HCT116 (cell line): ENCODE measurements around the gene U2AF1L4. TPM values are rescaled to one million over a fixed set of nuclear protein-coding genes. Genes with fewer than 3 reads are reported as not detected.

ENCODE experiments used
- ATAC-seq: fragments of 200-7000 bp; cut with Tn5 transposase; 2 replicates; pipeline ENCODE4 v1.9.1; 2020; ENCODE audit warnings: mild to moderate bottlenecking, moderate library complexity
- BruUV-seq: library from RNA; stranded (reverse); fragments of 400-500 nt; replicated peaks from 2 replicates; lab custom pipeline; 2021; lab: Mats Ljungman, UMichigan
- CTCF ChIA-PET: fragments of 300-600 bp; sonication (Branson Sonifier 250); formaldehyde crosslinking; loops from one replicate; lab custom pipeline; 2021; ENCODE audit warnings: antibody characterized with exemption; lab: Charles Lee
- POLR2A ChIA-PET: fragments of 300-600, 350-600 bp; sonication (Branson Sonifier 250); formaldehyde crosslinking; loops from one replicate; lab custom pipeline; 2021; ENCODE audit warnings: antibody characterized with exemption; lab: Charles Lee
- RAD21 ChIA-PET, 2 experiments: fragments of 300-600 bp; sonication (Branson Sonifier 250); formaldehyde crosslinking; loops; one replicate each; lab custom pipeline; 2023; ENCODE audit warnings: low total read pairs in 2 of 2; ENCODE audit not compliant: uncharacterized antibody in 2 of 2, unreplicated experiment in 2 of 2, low non-redundant PET in 1 of 2; lab: Charles Lee
- DNase-seq: peaks from one replicate; pipeline ENCODE4 v3.0.0-alpha.2; 2010; ENCODE audit warnings: low read depth, low spot score
- H2AFZ ChIP-seq: fragments of 200-600 bp; shearing (Covaris generic), sonication (generic); 2 replicates; pipeline ENCODE4 v1.6.1; 2017; ENCODE audit warnings: low read depth, mixed run types, mixed read lengths, antibody characterized with exemption, low read length; ENCODE audit not compliant: poor library complexity, severe bottlenecking
- H3K27ac ChIP-seq: 2 replicates; pipeline ENCODE4 v1.5.1; 2012; ENCODE audit warnings: low read depth, low read length
- H3K27me3 ChIP-seq: fragments of 200-600 bp; sonication (generic); 2 replicates; pipeline ENCODE4 v1.6.1; 2016; ENCODE audit warnings: mixed run types, low read length, mixed read lengths; ENCODE audit not compliant: insufficient read depth
- H3K36me3 ChIP-seq, 2 experiments: fragments of 200-500 bp in 1 of 2; fragments of 200-600 bp in 1 of 2; sonication (Bioruptor generic) in 1 of 2; sonication (generic) in 1 of 2; 2 replicates each; pipeline versions ENCODE4 v1.5.1 to v1.6.1; 2014 to 2016; ENCODE audit warnings: low read length in 2 of 2, inconsistent platforms in 1 of 2, mixed read lengths in 1 of 2, mixed run types in 1 of 2; ENCODE audit not compliant: insufficient read depth in 2 of 2, control insufficient read depth in 1 of 2
- H3K4me1 ChIP-seq, 2 experiments: fragments of 200-600 bp in 1 of 2; sonication (generic) in 1 of 2; 2 replicates each; pipeline versions ENCODE4 v1.5.1 to v1.6.1; 2012 to 2017; ENCODE audit warnings: low read length in 2 of 2, inconsistent platforms in 1 of 2, mild to moderate bottlenecking in 1 of 2, mixed read lengths in 1 of 2, mixed run types in 1 of 2, moderate library complexity in 1 of 2; ENCODE audit not compliant: insufficient read depth in 2 of 2, control insufficient read depth in 1 of 2
- H3K4me2 ChIP-seq: fragments of 200-600 bp; sonication (generic); 2 replicates; pipeline ENCODE4 v1.6.1; 2017; ENCODE audit warnings: mixed run types, low read length, mixed read lengths
- H3K4me3 ChIP-seq, 2 experiments: fragments of 200-600 bp in 1 of 2; sonication (generic) in 1 of 2; replicated peaks in 1 of 2; 2 replicates each; pipeline ENCODE4 v1.5.1; 2011 to 2016; ENCODE audit warnings: low read length in 2 of 2, control low read depth in 1 of 2, low read depth in 1 of 2, mild to moderate bottlenecking in 1 of 2, mixed read lengths in 1 of 2, mixed run types in 1 of 2
- H3K79me2 ChIP-seq: fragments of 200-600 bp; sonication (generic); 2 replicates; pipeline ENCODE4 v1.6.1; 2017; ENCODE audit warnings: mild to moderate bottlenecking, mixed run types, low read length, moderate library complexity, mixed read lengths; ENCODE audit not compliant: insufficient read depth
- H3K9ac ChIP-seq: fragments of 200-600 bp; sonication (generic); 2 replicates; pipeline ENCODE4 v1.6.1; 2016; ENCODE audit warnings: low read length, mixed read lengths
- H3K9me2 ChIP-seq: fragments of 200-600 bp; sonication (generic), shearing (Covaris generic); 2 replicates; pipeline ENCODE4 v1.6.1; 2017; ENCODE audit warnings: mixed run types, mild to moderate bottlenecking, moderate library complexity; ENCODE audit not compliant: insufficient read depth
- H3K9me3 ChIP-seq, 2 experiments: fragments of 200-500 bp in 1 of 2; fragments of 200-600 bp in 1 of 2; sonication (Bioruptor generic) in 1 of 2; sonication (generic) in 1 of 2; 2 replicates each; pipeline ENCODE4 v1.6.1; 2014 to 2017; ENCODE audit warnings: low read length in 2 of 2, mixed read lengths in 2 of 2, inconsistent platforms in 1 of 2, low read depth in 1 of 2, mild to moderate bottlenecking in 1 of 2, mixed run types in 1 of 2, moderate library complexity in 1 of 2; ENCODE audit not compliant: control insufficient read depth in 1 of 2, insufficient read depth in 1 of 2
- H4K20me1 ChIP-seq: fragments of 200-600 bp; sonication (generic), shearing (Covaris generic); 2 replicates; pipeline ENCODE4 v1.6.1; 2017; ENCODE audit warnings: mixed run types, mild to moderate bottlenecking, moderate library complexity; ENCODE audit not compliant: insufficient read depth
- CEBPB ChIP-seq: IDR thresholded peaks from 2 replicates; pipeline ENCODE4 v1.6.1; 2012; ENCODE audit warnings: low read depth
- EGR1 ChIP-seq: IDR thresholded peaks from 2 replicates; pipeline ENCODE4 v1.6.1; 2012; ENCODE audit warnings: low read depth
- EZH2phosphoT487 ChIP-seq: fragments of 200-600 bp; IDR thresholded peaks from 2 replicates; pipeline ENCODE4 v1.6.1; 2018; ENCODE audit warnings: antibody characterized with exemption, borderline replicate concordance
- FOSL1 ChIP-seq: IDR thresholded peaks from 2 replicates; pipeline ENCODE4 v1.6.1; 2012; ENCODE audit warnings: low read depth
- JUND ChIP-seq: IDR thresholded peaks from 2 replicates; pipeline ENCODE4 v1.6.1; 2012
- POLR2A ChIP-seq: IDR thresholded peaks from 2 replicates; pipeline ENCODE4 v1.7.0; 2011; ENCODE audit warnings: borderline replicate concordance; ENCODE audit not compliant: insufficient read depth, insufficient read length; ENCODE audit errors: extremely low read depth
- POLR2AphosphoS5 ChIP-seq: IDR thresholded peaks from 2 replicates; pipeline ENCODE4 v1.6.1; 2011; ENCODE audit warnings: mild to moderate bottlenecking, low read depth, low read length, moderate library complexity
- RAD21 ChIP-seq: IDR thresholded peaks from 2 replicates; pipeline ENCODE4 v1.6.1; 2012; ENCODE audit warnings: low read depth, mild to moderate bottlenecking
- SIN3A ChIP-seq: IDR thresholded peaks from 2 replicates; pipeline ENCODE4 v1.6.1; 2012; ENCODE audit warnings: low read depth
- SP1 ChIP-seq: IDR thresholded peaks from 2 replicates; pipeline ENCODE4 v1.6.1; 2012; ENCODE audit warnings: low read depth
- TCF7L2 ChIP-seq: IDR thresholded peaks from 2 replicates; pipeline ENCODE4 v1.7.0; 2011; ENCODE audit warnings: borderline replicate concordance, inconsistent platforms; ENCODE audit not compliant: insufficient read depth, insufficient read length; ENCODE audit errors: extremely low read depth
- intact Hi-C: fragments of 100-400 bp; cut with micrococcal nuclease; formaldehyde crosslinking; loops from 2 replicates; pipeline ENCODE4 v1.10.0; 2022
- total RNA-seq: library from RNA; stranded (reverse); gene quantifications from one replicate; pipeline ENCODE4 v1.2.1, GENCODE V29; 2021; ENCODE audit not compliant: unreplicated experiment
- TF ChIP-seq, protein P1 (sequence below): IDR thresholded peaks from 2 replicates; pipeline ENCODE4 v1.6.1; 2011; ENCODE audit warnings: mild to moderate bottlenecking, low read length, moderate library complexity; ENCODE audit not compliant: insufficient replicate concordance; ENCODE audit errors: extremely low read depth
- TF ChIP-seq, protein P2 (sequence below): IDR thresholded peaks from 2 replicates; pipeline ENCODE4 v1.6.1; 2012
- TF ChIP-seq, protein P3 (sequence below): IDR thresholded peaks from 2 replicates; pipeline ENCODE4 v1.6.1; 2012

The U2AF1L4 gene
- total RNA-seq, 1 experiment from 2014 or later = 15.6 TPM

- no peak within 1 kb of the TSS for H2AFZ ChIP-seq
- ATAC-seq = no peak
- no TSS peak for BruUV-seq
- H3K9ac ChIP-seq = no peak within 1 kb of the TSS
- RAD21 ChIA-PET = no interaction called here
- H3K4me1 ChIP-seq = peaks cover 0 to 10% of the 10 kb centered on the region in 2 experiments; a peak in 2 of 4 replicates
- no peak within 1 kb of the TSS for H3K27ac ChIP-seq
- DNase-seq = no peak
- H3K4me2 ChIP-seq = no peak within 1 kb of the TSS
- no peaks in the 10 kb centered on the region for H3K9me2 ChIP-seq
- TF ChIP-seq, protein P1, sequence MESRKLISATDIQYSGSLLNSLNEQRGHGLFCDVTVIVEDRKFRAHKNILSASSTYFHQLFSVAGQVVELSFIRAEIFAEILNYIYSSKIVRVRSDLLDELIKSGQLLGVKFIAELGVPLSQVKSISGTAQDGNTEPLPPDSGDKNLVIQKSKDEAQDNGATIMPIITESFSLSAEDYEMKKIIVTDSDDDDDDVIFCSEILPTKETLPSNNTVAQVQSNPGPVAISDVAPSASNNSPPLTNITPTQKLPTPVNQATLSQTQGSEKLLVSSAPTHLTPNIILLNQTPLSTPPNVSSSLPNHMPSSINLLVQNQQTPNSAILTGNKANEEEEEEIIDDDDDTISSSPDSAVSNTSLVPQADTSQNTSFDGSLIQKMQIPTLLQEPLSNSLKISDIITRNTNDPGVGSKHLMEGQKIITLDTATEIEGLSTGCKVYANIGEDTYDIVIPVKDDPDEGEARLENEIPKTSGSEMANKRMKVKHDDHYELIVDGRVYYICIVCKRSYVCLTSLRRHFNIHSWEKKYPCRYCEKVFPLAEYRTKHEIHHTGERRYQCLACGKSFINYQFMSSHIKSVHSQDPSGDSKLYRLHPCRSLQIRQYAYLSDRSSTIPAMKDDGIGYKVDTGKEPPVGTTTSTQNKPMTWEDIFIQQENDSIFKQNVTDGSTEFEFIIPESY = no peak
- no peak for TF ChIP-seq SP1
- no peak for TF ChIP-seq TCF7L2
- TF ChIP-seq SIN3A = no peak
- TF ChIP-seq, protein P2, sequence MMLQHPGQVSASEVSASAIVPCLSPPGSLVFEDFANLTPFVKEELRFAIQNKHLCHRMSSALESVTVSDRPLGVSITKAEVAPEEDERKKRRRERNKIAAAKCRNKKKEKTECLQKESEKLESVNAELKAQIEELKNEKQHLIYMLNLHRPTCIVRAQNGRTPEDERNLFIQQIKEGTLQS = no peak
- no peak for TF ChIP-seq JUND
- TF ChIP-seq, protein P3, sequence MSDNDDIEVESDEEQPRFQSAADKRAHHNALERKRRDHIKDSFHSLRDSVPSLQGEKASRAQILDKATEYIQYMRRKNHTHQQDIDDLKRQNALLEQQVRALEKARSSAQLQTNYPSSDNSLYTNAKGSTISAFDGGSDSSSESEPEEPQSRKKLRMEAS = no peak
- no peak for TF ChIP-seq EZH2phosphoT487
- no peak for TF ChIP-seq POLR2A
- no peak for TF ChIP-seq POLR2AphosphoS5
- TF ChIP-seq RAD21 = no peak
- TF ChIP-seq EGR1 = no peak
- no peak for TF ChIP-seq CEBPB
- TF ChIP-seq FOSL1 = no peak
- H4K20me1 ChIP-seq = no peaks in the 10 kb centered on the region
- H3K36me3 ChIP-seq = no peaks in the 10 kb centered on the region
- intact Hi-C loops = no loop called here
- CTCF ChIA-PET = no interaction called here
- POLR2A ChIA-PET = no interaction called here
- no peaks in the 10 kb centered on the region for H3K79me2 ChIP-seq
- no peak within 1 kb of the TSS for H3K4me3 ChIP-seq
- H3K9me3 ChIP-seq = no peaks in the 10 kb centered on the region
- H3K27me3 ChIP-seq = no peaks in the 10 kb centered on the region
Measured at GRCh38 chr19:35704218-35704617, 41.0 kb downstream of the U2AF1L4 start, which contains the start of gene ZBTB32. Gene ZBTB32 (plus strand): TSS chr19:35704558. CDS start chr19:35714627, 10,069 bp downstream.
